Measurements from ENCODE around the gene PAX8. TPM values are rescaled to one million over a fixed set of nuclear protein-coding genes. Genes with fewer than 3 reads are reported as not detected.

Gene PAX8
- polyA plus RNA-seq, 1 of the 3 experiments (the other 2 are of a cell fraction): 0.23 TPM

- no peak overlapping the region for H3K4me3 ChIP-seq (ENCODE audit: low read depth in 2 of 2, low read length in 1 of 2)
- no peaks in the 10 kb centered on the region for H3F3A ChIP-seq (replicated peaks; ENCODE audit: insufficient read depth)
- ChIA-PET CTCF (interaction anchor here (0.9 to 10.2 kb wide), 9 partner anchors 10 to 188 kb away, joined by 3 to 98 read pairs (median 18); no protein-coding TSS in a partner anchor), POLR2A (no interaction called here)
- WGBS (ENCODE audit: low lambda C conversion rate): 64% methylated on average over 7 of the region's 8 CpGs
- H3K79me2 ChIP-seq (ENCODE audit: insufficient read depth): no peaks in the 10 kb centered on the region
- H3K4me1 ChIP-seq (ENCODE audit: control insufficient read depth in 1 of 2, insufficient read depth in 2 of 2, low read depth in 1 of 2, low read length in 1 of 2): no peaks in the 10 kb centered on the region; a peak in 1 of 4 replicates
- H3K36me3 ChIP-seq (replicated peaks in 1 of 2; ENCODE audit: control insufficient read depth in 1 of 2, insufficient read depth in 2 of 2, low read length in 1 of 2): no peaks in the 10 kb centered on the region
- no peak for DNase-seq
- H3K9me3 ChIP-seq: no peaks in the 10 kb centered on the region
- H4K20me1 ChIP-seq (ENCODE audit: insufficient read depth): no peaks in the 10 kb centered on the region
- no peaks in the 10 kb centered on the region for H3K9me2 ChIP-seq
- no peak overlapping the region for H2AFZ ChIP-seq (ENCODE audit: low read depth)
- H3K27me3 ChIP-seq (ENCODE audit: insufficient read depth): peaks cover 10% of the 10 kb centered on the region; the same call in 1 of the 2 replicates
- no peak overlapping the region for H3K9ac ChIP-seq
- H3K4me2 ChIP-seq: no peak overlapping the region
- TF ChIP-seq IRF3 (IDR thresholded peaks at IDR 0.05; ENCODE audit: low read depth, low read length): no peak
- TF ChIP-seq RAD21 (IDR thresholded peaks at IDR 0.05; ENCODE audit: low read length): no peak
- TF ChIP-seq ZBTB33 (IDR thresholded peaks at IDR 0.05; ENCODE audit: borderline replicate concordance, low read depth): no peak
- TF ChIP-seq RCOR1 (IDR thresholded peaks at IDR 0.05; ENCODE audit: low read length): no peak
- TF ChIP-seq TEAD4 (IDR thresholded peaks at IDR 0.05; ENCODE audit: borderline replicate concordance, insufficient read depth): no peak
- no peak for TF ChIP-seq SMC3 (IDR thresholded peaks at IDR 0.05; ENCODE audit: low read depth, low read length)
- no peak for TF ChIP-seq POLR2AphosphoS5 (IDR thresholded peaks at IDR 0.05; ENCODE audit: low read depth, low read length)
- no peak for TF ChIP-seq YY1 (IDR thresholded peaks at IDR 0.05; ENCODE audit: low read depth)
- H3K27ac ChIP-seq (ENCODE audit: low read depth in 2 of 2, low read length in 1 of 2): no peak overlapping the region
Observed at GRCh38 chr2:113201496-113202304, 77.0 kb downstream of the PAX8 start.

- Histone ChIP-seq H3K9ac (no peak overlapping the region), H3K9me3 (no peaks in the 10 kb centered on the region), H3K79me2 (ENCODE audit: insufficient read depth) (no peaks in the 10 kb centered on the region), H3K27me3 (ENCODE audit: insufficient read depth) (peaks cover 10% of the 10 kb centered on the region; the same call in 1 of the 2 replicates), H3K4me2 (no peak overlapping the region), H2AFZ (ENCODE audit: low read depth) (no peak overlapping the region), H3K9me2 (no peaks in the 10 kb centered on the region), H3K36me3 (replicated peaks in 1 of 2; ENCODE audit: control insufficient read depth in 1 of 2, insufficient read depth in 2 of 2, low read length in 1 of 2) (no peaks in the 10 kb centered on the region), H3K4me3 (ENCODE audit: low read depth in 2 of 2, low read length in 1 of 2) (no peak overlapping the region), H3K27ac (ENCODE audit: low read depth in 2 of 2, low read length in 1 of 2) (no peak overlapping the region), H3K4me1 (ENCODE audit: control insufficient read depth in 1 of 2, insufficient read depth in 2 of 2, low read depth in 1 of 2, low read length in 1 of 2) (no peaks in the 10 kb centered on the region; a peak in 1 of 4 replicates), H3F3A (replicated peaks; ENCODE audit: insufficient read depth) (no peaks in the 10 kb centered on the region), H4K20me1 (ENCODE audit: insufficient read depth) (no peaks in the 10 kb centered on the region)
- DNase-seq: no peak
- ChIA-PET POLR2A (no interaction called here), CTCF (interaction anchor here (1.8 to 10.2 kb wide), 6 partner anchors 11 to 189 kb away, joined by 8 to 98 read pairs (median 42); no protein-coding TSS in a partner anchor)
- 87% methylated on average over 14 of the region's 17 CpGs for WGBS (ENCODE audit: low lambda C conversion rate)
- TF ChIP-seq YY1 (IDR thresholded peaks at IDR 0.05; ENCODE audit: low read depth) (no peak), SIN3A (IDR thresholded peaks at IDR 0.05; ENCODE audit: borderline replicate concordance, low read depth, low read length) (no peak), NFIC (IDR thresholded peaks at IDR 0.05; ENCODE audit: borderline replicate concordance) (no peak), RCOR1 (IDR thresholded peaks at IDR 0.05; ENCODE audit: low read length) (no peak), CHD2 (IDR thresholded peaks at IDR 0.05; ENCODE audit: low read length, partially characterized antibody) (no peak), MXI1 (IDR thresholded peaks at IDR 0.05; ENCODE audit: low read depth, low read length) (no peak), USF1 (IDR thresholded peaks at IDR 0.05; ENCODE audit: borderline replicate concordance, low read depth) (no peak), TCF12 (IDR thresholded peaks at IDR 0.05) (no peak)
- TF ChIP-seq, protein P1, sequence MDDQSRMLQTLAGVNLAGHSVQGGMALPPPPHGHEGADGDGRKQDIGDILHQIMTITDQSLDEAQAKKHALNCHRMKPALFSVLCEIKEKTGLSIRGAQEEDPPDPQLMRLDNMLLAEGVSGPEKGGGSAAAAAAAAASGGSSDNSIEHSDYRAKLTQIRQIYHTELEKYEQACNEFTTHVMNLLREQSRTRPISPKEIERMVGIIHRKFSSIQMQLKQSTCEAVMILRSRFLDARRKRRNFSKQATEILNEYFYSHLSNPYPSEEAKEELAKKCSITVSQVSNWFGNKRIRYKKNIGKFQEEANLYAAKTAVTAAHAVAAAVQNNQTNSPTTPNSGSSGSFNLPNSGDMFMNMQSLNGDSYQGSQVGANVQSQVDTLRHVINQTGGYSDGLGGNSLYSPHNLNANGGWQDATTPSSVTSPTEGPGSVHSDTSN (IDR thresholded peaks at IDR 0.05): no peak
Observed at GRCh38 chr2:113200736-113201490, 77.8 kb downstream of the PAX8 start.
